Middle frontal gyrus (tissue), 1 donor: ENCODE results near the gene MRPL10.

Experiments
- DNase-seq: peaks from one replicate; pipeline ENCODE4 v3.0.0-alpha.2; 2015; ENCODE audit warnings: low spot score; ENCODE audit errors: extremely low spot score

Gene MRPL10

DNA sequence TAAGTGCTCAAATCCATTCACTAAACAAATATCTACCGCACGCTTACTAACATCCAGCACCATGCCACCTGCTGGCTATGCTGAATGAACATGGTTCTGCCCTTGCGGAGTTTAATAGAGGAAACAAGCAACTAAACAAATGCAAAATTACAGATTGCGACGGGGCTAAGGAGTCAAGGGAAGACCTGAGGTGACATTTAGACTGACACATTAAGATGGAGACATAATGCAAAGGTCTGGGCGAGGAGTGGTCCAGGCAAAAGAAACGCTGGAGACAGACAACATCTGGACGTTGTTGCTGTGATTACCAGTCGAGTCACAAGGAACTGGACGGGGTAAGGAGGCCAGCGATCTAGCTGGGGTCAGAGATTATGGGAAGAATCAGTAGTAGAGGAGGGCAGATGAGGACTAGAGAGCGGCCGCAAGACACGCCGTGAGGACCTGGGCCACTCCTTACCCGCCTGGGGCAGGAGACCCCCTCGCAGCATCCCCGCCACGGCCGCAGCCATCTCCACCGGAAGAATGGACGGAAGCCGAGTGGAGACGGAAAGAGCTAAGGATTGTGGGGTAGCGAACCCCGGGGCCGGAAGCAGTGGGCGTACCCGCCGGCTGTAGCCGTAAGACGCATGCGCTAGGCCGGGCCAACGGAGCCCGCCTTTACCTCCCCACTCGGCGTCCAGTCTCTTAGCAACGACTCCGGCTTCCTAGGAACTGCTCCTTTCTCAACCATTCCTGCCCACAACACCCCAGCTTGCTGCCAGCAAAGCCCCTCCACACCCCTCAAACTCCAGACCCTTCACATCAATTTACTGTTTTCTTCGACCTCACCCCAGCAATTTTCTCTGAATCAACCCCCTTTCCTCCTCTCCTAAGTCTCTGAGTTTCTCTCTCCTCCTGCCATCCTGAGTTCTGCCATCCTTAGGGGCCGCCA, at the start of gene MRPL10, which contains the start of gene LRRC46:
MRPL10 (minus strand) TSS at position 539 of the 931 bp plus-strand sequence; CDS start at position 509, 30 bp downstream.
LRRC46 (plus strand) TSS at position 668 of the 931 bp plus-strand sequence. CDS start 320 bp downstream, outside the sequence.
- peak; percentile 85 for DNase-seq

DNA sequence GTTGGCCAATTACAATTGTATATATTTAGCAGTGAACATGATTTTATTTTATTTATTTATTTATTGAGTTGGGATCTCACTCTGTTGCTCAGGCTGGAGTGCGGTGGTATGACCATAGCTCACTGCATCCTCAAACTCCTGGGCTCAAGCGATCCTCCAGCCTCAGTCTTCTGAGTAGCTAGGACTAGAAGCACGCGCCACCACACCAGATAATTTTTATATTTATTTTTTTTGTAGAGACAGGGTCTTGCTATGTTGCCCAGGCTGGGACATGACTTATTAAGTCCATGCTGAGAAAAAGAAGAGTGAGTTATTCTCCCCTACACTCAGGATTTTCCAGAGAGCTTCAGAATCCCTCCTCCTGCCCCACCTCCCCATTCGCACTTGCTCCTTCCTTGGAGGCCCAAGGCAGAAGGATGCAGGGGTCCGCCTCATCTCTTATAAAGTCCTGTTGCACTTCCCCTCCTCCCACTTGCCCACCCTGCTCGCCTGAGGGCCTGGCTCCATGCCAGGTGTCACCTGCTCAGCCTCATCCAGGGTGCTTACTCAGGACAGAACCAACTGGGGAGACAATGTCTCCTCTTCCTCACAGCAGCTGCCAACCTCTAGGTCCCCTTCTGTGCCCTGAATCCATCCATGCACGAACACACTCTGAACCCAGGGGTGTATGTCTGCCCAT, 48.6 kb upstream of the MRPL10 start:
- DNase-seq, result no peak

DNA sequence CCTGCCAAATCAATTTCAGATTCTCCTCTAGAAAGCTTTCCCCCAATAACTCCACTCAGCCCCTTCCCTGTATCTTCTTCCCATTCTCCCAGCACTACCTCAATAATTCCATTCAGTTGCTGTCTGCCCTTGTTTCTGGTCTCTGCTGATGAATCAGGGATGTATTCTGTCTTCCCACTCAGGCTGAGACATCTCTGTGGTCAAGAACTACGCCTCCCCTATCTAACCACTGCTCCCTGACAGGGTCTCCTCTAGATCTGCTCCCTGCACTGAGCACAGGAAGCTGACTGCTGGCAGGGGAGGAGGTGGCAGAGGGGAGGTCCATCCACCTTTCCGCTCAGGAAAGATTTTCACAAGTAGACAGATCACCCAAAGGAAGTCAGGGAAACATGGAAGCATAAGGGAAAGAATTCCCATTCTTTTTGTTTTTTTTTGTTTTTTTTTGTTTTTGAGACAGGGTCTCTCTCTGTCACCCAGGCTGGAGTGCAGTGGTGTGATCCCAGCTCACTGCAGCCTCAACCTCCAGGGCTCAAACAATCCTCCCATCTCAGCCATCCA, 47.8 kb upstream of the MRPL10 start:
- DNase-seq, result no peak

DNA sequence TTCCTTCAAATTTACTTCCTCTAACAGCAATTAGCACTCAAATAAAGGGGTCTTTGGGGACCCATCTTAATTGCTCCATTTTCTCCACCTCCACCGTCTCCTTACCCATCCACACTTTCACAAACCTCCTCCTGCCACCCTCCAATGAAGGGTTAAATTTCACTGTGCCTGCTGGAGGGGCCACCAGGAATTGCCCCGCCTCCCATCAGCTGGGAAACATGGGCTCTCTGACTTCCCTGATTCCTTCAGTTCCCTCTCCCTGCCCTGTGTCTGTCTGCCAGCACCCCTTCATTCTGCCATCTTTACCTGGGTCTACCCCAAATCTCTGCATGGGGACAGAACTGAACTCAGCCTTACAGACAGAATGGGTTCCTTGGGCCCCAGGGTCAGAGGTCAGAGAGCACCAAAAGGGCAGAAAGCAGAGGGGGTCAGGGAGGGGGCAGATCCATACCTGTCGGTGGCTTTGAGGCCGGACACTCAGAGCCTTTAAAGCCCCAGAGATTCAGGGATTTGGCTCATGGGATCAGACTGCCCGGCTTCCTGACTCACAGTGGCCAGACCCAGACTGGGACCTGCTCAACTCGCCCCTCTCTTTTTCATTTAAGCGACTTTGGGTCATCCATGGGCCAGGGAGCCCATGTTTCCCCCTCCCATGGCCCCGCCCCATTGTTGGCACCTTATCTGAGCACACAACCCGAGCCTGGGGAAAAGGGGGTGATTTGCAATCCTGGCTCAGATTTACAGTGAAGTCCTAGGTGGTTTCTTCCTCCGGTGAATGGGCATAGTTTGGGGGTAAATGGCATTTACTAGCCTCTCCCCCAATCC, 47.1 kb upstream of the MRPL10 start:
- no peak for DNase-seq

DNA sequence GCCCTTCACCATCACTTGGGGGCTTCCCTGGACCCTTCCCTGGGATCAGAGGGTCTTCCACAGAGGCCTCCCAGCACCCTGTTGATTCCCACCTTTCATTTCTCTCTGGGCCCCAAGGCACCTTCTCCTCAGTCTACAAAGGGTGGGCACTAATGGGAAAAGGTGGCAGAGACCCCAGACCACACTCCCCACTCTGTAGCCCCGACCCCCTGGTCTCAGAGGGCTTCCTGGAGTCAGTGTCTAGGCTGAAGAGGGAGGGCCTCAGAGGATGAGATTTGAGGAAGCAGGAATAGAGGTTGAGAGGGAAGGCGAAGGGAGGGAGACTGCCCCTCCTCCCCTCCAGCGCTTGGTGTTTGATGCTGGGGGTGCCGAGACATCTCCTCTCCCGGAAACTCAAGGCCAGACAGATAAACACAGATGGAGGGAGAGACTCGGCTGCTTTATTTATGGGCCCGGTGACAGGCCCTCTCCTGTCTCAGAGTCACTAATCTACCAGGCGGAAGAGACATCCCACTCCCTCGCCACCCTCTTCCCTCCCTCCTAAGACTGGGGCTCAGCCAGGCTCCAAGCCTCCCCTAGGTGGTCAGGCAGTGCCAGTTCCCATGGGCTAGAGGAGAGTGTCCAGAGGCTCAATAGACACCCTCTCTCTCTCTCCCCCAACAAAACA, 46.2 kb upstream of the MRPL10 start:
- no peak for DNase-seq

DNA sequence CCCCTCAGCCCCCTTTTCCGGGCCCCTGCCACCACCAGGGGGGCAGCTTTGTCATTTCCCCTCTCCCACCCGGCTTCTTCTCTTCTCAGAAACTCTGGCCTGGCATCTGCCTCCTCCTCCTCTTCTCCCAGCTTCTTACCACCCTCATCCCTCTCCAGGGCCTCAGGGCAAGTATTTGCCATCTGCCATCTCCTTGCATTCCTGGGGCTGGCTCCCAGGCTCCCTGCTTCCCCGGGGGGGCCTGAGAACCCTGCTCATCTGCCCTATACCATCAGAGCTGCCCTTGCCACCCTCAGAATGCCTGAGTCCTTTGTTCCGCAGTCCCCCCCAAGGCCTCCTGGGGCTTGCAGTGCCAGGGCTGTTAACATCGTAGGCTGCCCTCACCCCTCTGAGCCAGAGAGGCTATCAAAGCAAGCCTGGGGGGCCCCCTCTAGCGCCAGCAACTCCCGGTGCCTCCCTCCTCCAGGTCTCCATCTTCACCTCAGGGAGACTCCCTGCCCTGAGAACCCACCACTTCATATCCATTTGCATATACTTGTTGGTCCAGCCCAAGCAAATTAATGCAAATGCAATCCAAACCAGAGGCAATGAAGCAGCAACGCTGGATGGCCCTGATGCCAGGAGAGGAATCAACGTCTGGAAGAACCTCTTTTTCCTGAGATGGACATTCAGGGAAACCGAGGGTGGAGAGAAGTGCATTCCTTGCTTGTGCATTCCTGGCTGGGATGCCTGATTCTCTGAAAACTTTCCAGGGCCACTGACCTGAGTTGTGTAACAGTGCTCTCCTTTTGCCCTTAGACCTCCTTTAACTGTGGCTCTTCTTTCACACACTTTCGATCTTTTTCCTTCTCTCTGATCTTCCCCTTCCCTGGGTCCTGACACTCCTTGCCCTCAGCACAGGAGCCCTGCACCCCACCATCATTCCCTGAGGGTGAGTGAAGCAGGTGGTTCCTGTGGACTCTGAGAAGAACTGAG, 44.0 kb upstream of the MRPL10 start:
- DNase-seq, result no peak

DNA sequence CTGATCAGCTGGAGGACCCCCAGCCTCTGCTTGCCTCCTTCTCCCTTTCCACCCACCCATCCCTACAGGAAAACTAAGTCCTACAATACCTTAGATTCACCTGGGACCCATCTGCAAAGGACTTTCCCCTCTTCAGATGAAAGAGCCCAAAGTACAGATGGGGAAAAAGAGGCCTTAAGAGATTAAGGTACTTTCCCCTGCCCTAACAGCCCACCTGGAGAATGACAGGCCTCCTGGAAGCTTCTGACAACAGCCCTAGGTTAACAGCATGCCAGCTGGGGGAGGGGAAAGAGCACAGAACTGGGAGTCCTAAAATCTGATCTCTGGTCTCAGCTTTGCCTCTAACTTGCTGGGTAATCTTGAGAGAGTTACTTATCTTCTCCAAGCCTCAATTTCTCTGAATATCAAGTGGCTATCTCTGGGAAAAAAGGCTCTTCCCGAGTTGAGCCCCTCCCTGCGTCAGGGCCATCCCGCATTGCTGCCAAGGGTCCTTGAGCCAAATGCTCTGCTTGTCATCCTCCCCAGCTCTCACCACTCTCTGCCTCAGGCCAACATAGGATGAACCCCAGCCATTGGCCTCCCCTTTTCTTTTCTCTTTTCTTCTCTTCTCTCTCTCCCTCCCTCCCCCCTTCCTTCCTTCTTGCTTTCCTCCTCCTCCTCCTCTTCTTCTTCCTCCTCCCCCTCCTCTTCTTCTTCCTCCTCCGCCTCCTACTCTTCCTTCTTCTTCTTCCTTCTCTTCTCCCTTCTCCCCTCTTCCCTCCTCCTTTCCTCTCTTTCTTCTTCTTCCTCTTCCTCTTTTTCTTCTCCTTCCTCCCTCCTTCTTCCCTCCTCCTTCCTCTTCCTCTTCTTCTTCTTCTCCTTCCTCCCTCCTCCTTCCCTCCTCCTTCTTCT, 42.1 kb upstream of the MRPL10 start:
- no peak for DNase-seq

DNA sequence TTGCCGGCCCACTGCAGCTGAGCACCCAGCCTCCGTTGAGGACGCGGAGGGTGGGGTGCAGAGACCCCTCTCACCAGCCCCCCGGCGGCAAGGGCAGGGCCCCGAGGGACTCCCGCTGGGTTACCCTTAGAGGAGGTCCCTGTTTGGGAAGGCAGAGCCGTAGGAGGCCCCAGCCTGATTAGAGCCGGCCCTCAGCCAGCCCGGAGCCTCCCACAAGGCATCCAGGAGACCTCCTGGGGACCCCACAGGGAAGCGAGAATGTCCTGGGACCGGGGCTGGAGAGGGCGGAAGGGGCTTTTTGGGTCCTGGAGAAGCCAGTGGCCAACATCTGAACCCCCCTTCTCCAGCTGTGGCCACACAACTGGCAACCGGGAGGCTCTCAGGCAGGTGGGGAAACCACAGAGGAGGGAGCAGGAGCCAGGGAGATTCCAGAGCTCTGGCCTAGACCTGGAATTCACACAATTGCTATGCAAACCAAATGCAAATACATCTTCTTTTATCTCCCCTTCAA, 41.4 kb upstream of the MRPL10 start:
- DNase-seq, result no peak

DNA sequence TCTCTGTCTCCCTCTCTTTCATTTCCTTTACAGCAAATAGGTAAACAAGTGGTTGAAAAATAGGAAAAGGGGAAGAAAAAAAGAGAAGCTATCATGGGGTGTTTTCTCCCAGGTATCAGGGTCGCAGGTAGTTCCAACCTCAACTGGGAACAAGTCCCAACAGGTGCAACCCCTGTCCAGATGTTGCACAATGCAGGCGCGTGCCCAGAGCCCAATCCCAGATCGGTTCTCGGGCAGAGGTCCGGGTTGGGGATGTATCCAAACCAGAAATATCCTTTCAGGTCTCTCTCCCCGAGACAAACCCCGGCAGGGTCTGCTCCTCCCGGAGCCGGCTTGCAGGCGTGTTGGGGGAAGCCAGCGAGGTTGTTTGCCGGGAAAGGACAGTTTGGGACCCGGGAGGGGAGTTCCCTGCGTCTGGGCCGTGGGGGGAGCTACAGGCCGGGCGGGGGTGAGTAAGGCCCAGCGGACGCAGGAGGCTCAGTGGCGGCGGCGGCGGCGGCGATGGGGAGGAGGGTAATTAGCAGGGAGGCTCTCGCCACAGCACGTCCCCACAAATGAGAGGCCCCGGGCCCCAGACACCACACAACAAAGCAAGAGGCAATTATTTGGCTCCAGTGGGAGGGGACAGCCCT, 40.8 kb upstream of the MRPL10 start:
- no peak for DNase-seq

DNA sequence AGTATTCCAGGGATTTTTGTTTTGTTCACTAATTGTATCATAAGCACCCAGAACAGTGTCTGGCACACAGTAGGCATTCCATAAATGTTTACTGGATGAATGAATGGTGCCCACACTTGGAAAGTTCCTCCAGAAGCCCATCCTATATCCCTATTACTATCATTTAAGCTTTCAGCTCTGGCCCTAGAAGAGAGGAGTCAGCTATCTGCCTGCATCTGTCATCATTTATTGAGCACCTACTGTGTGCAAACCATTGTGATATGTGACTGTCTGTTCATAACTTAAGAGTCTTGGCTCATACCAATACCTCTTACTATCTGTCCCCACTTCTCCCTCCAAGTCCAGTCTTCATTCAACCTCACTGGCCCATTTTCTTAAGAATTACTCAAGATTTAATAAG, 39.7 kb upstream of the MRPL10 start:
- DNase-seq, result no peak

DNA sequence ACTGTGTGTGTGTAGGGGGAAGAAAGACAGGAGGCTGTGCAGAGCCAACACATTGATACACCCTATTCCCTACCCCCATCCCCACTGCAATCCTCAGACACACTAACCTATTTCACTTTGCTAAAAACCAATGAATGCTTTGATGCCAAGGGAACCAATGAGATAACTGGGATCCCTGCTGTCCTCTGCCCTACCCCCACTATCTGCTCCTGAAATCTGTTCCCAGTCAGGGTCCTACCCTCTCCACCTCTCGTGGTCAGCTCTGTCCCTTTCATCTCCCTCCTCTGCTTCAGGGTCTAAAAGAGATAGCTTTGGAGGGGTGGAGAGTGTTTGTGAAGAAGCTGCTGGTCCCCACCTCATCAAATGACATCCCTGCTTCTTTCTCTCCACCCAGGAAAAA, 38.7 kb upstream of the MRPL10 start:
- no peak for DNase-seq

DNA sequence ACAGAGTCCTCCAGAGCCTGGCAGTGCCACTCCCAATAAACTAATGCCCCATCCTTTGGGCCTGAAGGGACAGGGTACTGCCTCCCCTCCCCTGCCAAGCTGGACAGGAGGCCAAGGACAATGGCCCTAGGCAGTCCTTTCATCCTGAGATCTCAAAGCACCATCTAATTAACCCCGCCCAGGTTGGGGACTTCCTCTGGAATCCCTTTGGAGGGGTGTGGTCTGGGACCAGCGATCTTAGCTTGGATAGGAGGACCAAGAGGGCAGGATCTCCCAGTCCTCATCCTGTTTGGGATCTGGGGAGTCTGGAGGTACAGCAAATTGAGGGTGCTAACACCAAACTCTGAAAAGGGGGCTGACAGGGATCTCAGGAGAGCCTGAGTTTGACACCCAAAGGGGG, 37.8 kb upstream of the MRPL10 start:
- DNase-seq, result no peak

DNA sequence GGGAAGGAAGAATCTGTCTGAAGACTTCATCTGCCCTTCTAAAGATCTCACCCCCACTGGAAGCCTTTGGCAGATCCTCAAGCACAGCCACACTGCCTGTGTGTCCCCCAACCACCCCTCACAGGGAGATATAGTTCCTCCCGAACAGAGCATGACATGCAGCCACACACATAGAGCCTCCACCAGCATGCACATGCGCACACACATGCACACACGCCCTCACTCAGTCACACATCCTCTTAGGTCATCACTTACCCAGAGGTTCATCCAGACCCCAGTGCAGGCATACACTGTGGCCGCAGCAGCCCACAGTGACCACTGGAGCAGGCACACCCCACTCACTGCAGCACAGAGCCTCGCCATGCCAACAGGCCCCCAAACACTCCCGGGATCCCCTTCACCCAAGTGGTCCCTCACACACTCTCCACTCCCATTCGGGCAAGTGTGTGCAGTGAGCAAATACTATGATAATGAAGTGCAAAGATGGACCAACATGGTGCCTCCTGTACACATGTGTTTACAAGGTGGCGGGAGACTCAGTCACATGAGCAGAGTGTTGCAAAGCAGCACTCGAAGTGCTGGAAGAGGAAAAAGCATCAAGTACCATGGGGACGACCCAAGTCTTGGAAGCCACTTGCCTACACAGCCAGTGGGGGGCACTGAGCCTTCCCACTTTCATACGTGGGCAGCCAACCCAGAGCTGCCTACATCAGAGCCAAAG, 36.6 kb upstream of the MRPL10 start:
- no peak for DNase-seq

DNA sequence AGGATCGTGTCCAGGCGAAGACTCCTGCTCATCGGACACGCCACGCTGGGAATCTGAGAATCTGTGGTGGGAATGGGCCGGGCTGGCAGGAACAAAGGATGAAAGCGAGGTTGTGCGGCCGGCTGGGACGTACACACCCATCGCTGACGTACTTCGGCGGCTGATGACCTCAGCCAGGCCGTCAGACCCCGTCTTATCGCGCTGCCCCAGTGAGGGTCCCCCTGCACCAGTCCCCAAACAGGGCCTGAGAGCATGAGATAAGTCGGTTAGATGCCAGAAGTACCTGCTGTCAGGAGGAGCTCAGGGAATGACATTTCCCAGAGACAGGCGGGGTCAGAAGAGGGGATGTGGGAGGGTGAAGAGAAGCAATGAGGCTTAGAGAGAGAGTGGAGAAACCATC, 35.6 kb upstream of the MRPL10 start:
- DNase-seq, result no peak

DNA sequence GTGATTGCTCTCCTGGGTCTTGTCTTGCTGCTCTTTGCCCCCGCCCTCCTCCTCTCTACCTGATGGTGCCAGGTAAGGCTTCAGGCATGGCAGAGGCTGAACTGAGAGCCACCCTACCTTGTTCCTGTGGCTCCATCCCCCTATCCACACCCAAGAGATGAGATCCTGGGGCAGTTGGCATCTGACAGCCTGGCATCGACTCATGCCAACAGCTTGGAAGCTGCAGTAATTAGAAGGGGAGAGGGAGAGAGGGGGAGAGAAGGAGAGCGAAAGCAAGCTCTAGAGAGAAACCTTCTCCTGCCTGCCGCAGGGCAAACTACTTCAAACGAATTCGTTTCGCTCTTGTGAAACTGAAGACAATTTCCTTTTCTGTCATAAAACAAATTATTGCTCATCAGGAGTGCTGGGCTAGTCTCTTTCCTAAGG, 33.5 kb upstream of the MRPL10 start:
- DNase-seq, result no peak

DNA sequence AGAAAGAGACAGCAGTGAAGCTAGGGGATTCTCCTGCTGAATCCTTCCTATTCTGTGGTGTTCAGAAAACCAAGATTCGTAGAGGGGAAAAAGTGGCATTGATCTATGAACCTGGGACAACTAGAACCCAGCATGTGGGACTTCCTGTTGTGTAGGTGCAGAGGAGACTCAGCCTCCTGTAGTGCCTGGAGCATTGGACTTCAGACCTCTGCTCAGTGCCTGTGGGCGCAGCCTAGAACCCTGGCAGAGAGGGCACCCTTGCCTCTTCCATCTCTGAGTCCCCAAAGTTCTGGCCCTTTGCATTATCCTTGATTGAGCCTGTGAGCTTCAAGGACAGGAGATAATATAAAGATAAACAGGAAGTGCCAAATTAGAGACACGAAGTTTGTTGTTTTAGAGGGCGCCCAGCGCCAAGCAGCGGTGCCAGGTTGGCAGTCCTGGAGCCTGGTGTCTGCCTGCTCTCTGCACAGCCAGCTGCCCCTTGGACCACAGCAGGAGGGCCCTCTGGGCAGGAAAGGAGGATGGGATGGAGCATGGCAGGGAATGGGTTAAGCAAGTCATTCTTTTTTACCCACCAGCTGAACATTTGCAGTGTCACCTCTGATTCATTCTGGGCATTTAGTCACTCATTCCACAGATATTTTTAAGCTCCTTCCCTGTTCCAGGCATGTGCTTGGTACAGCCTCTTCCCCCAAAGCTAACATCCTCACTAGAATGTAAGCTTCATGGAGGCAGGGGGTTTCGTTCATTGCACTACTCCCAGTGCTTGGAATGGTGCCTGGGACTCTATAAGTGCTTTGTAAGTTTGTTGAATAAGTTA, 31.5 kb upstream of the MRPL10 start:
- no peak for DNase-seq
